HG02678 (cell line): ENCODE measurements around the gene ATP6V1G2.
"Not testable (repeated sequence)": the region's sequence is repeated elsewhere in the genome, so short reads cannot be mapped to it uniquely, and the experiment has no call there.

Source experiments
- ATAC-seq: cut with Tn5 transposase; IDR thresholded peaks from one replicate; pipeline ENCODE4 v1.9.1; 2021; ENCODE audit warnings: mild to moderate bottlenecking, moderate library complexity; ENCODE audit not compliant: unreplicated experiment

Gene ATP6V1G2

DNA sequence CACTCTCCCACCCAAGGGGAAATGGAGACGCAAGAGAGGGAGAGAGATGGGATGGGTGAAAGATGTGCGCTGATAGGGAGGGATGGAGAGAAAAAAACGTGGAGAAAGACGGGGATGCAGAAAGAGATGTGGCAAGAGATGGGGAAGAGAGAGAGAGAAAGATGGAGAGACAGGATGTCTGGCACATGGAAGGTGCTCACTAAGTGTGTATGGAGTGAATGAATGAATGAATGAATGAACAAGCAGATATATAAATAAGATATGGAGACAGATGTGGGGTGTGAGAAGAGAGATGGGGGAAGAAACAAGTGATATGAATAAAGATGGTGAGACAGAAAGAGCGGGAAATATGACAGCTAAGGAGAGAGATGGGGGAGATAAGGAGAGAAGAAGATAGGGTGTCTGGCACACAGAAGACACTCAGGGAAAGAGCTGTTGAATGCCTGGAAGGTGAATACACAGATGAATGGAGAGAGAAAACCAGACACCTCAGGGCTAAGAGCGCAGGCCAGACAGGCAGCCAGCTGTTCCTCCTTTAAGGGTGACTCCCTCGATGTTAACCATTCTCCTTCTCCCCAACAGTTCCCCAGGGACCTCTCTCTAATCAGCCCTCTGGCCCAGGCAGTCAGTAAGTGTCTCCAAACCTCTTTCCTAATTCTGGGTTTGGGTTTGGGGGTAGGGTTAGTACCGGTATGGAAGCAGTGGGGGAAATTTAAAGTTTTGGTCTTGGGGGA lies 29.7 kb upstream of the ATP6V1G2 start:
- no peak for ATAC-seq

DNA sequence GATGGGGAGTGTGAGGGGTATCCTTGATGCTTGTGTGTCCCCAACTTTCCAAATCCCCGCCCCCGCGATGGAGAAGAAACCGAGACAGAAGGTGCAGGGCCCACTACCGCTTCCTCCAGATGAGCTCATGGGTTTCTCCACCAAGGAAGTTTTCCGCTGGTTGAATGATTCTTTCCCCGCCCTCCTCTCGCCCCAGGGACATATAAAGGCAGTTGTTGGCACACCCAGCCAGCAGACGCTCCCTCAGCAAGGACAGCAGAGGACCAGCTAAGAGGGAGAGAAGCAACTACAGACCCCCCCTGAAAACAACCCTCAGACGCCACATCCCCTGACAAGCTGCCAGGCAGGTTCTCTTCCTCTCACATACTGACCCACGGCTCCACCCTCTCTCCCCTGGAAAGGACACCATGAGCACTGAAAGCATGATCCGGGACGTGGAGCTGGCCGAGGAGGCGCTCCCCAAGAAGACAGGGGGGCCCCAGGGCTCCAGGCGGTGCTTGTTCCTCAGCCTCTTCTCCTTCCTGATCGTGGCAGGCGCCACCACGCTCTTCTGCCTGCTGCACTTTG lies 29.0 kb upstream of the ATP6V1G2 start, which contains the start of gene TNF:
TNF (plus strand) TSS at position 231 of the 567 bp plus-strand sequence; CDS start at position 408, 177 bp downstream.
- no peak for ATAC-seq

DNA sequence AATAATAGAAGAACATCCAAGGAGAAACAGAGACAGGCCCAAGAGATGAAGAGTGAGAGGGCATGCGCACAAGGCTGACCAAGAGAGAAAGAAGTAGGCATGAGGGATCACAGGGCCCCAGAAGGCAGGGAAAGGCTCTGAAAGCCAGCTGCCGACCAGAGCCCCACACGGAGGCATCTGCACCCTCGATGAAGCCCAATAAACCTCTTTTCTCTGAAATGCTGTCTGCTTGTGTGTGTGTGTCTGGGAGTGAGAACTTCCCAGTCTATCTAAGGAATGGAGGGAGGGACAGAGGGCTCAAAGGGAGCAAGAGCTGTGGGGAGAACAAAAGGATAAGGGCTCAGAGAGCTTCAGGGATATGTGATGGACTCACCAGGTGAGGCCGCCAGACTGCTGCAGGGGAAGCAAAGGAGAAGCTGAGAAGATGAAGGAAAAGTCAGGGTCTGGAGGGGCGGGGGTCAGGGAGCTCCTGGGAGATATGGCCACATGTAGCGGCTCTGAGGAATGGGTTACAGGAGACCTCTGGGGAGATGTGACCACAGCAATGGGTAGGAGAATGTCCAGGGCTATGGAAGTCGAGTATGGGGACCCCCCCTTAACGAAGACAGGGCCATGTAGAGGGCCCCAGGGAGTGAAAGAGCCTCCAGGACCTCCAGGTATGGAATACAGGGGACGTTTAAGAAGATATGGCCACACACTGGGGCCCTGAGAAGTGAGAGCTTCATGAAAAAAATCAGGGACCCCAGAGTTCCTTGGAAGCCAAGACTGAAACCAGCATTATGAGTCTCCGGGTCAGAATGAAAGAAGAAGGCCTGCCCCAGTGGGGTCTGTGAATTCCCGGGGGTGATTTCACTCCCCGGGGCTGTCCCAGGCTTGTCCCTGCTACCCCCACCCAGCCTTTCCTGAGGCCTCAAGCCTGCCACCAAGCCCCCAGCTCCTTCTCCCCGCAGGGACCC lies 28.0 kb upstream of the ATP6V1G2 start:
- ATAC-seq: no peak

DNA sequence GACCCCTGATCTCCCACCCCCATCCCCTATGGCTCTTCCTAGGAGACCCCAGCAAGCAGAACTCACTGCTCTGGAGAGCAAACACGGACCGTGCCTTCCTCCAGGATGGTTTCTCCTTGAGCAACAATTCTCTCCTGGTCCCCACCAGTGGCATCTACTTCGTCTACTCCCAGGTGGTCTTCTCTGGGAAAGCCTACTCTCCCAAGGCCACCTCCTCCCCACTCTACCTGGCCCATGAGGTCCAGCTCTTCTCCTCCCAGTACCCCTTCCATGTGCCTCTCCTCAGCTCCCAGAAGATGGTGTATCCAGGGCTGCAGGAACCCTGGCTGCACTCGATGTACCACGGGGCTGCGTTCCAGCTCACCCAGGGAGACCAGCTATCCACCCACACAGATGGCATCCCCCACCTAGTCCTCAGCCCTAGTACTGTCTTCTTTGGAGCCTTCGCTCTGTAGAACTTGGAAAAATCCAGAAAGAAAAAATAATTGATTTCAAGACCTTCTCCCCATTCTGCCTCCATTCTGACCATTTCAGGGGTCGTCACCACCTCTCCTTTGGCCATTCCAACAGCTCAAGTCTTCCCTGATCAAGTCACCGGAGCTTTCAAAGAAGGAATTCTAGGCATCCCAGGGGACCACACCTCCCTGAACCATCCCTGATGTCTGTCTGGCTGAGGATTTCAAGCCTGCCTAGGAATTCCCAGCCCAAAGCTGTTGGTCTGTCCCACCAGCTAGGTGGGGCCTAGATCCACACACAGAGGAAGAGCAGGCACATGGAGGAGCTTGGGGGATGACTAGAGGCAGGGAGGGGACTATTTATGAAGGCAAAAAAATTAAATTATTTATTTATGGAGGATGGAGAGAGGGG lies 27.1 kb upstream of the ATP6V1G2 start:
- ATAC-seq: no peak

DNA sequence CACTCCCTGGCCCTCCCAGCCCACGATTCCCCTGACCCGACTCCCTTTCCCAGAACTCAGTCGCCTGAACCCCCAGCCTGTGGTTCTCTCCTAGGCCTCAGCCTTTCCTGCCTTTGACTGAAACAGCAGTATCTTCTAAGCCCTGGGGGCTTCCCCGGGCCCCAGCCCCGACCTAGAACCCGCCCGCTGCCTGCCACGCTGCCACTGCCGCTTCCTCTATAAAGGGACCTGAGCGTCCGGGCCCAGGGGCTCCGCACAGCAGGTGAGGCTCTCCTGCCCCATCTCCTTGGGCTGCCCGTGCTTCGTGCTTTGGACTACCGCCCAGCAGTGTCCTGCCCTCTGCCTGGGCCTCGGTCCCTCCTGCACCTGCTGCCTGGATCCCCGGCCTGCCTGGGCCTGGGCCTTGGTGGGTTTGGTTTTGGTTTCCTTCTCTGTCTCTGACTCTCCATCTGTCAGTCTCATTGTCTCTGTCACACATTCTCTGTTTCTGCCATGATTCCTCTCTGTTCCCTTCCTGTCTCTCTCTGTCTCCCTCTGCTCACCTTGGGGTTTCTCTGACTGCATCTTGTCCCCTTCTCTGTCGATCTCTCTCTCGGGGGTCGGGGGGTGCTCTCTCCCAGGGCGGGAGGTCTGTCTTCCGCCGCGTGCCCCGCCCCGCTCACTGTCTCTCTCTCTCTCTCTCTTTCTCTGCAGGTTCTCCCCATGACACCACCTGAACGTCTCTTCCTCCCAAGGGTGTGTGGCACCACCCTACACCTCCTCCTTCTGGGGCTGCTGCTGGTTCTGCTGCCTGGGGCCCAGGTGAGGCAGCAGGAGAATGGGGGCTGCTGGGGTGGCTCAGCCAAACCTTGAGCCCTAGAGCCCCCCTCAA lies 25.9 kb upstream of the ATP6V1G2 start, which contains the start of gene LTA:
LTA (plus strand) TSS at position 249 of the 871 bp plus-strand sequence; CDS start at position 703, 454 bp downstream.
- no peak for ATAC-seq

DNA sequence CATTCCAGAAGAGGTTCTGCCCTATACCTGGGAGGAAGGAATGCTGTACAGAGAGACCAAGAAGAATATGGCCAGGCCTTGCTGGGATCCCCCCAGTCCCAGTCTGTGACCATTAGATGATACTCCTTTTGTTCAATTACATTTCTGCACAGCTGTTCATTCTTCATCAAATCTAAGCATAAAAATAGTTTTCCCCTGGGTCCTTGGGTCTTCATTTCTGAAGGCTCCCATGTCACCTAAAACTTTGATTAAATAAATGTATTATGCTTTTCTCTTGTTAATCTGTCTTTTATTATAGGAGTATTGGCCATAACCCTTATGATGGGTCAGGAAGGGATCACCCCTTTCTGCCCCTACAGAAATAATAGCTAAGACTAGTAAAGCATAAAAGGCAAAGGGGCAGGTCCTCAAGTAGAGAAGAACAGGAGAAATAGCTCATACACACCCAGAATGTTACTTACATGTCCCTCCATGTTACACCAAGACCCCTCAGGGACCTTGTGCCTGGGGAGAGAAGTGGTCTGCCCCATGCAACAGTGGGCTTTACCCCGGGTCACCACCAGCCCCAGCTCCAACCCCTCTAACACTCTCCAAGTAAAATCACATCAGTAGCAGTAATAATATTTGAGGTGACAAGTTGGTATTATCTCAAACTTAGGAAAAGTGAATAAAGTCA lies 23.6 kb upstream of the ATP6V1G2 start:
- ATAC-seq: no peak

DNA sequence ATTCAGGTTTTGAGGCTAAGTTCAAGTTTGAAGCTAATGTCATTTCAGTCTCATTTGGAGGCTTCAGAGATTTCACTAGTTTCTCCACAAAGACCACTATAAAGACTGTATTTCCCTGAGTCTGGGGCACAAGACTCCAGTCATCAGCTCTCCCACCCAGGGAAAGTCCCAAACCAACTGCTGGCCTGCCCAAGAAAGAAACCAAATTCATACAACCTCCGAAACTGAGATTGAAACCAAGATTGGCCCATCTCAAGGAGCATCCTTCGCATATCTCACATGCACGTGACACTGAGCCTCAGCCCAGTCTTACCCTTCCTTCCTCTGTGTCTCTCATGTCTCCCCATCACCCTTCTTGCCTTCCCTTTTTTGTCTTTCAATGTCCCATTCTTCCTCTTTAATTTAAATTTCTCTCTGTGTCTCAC lies 22.1 kb upstream of the ATP6V1G2 start:
- peak; percentile 73 for ATAC-seq

DNA sequence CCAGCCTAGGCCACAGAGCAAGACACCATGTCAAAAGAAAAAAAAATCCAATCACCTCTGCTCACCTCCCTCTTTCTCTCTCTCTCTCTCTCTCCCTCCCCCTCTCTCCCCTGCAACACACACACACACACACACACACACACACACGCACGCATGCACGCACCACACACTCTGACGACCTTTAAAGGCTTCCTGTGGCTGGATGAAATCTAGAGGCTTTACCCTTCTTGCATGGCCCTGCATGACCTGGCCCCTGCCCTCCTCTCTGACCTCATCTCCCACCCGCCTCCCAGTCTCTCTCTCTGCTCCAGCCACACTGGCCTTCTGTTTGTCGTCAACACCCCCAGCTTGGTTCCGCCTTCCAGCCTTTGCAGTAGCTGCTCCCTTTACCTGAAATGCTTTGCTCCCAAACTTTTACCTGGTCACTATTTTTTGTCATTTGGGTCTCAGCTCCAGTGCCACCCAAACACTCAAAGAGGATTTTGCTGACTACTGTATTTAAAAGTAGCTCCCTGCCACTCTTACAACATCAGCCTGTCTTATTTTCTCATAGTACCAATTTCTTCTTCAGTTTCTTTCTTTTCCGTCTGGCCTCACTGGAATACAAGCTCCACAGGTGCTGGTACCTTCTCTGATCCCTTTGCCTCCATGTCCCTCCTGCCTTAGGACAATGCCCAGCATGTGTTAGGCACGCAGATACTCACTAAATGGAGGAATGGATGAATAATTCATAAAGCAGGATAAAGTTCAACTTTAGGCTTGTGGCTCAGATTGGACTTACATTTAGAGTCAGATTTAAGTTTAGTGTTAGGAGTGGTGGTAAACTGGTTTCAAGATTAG lies 21.3 kb upstream of the ATP6V1G2 start:
- ATAC-seq: no peak

DNA sequence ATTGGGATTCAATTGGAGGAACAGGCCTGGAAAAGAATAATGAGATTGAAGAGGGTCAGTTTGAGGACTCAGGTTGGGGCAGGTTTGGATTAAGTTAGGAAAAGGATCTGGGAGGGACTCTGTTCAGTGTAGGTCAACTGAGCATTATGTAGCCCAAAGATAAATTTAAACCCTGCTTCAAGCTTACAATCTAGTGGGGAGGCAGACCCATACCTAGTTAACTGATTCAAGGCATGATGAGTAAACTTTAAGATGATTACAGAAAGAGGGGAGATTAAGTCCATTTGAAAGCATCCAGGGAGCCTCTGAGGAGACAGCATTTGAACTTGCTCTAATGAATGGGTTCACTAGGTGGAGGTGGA lies 14.3 kb upstream of the ATP6V1G2 start:
- no peak for ATAC-seq

DNA sequence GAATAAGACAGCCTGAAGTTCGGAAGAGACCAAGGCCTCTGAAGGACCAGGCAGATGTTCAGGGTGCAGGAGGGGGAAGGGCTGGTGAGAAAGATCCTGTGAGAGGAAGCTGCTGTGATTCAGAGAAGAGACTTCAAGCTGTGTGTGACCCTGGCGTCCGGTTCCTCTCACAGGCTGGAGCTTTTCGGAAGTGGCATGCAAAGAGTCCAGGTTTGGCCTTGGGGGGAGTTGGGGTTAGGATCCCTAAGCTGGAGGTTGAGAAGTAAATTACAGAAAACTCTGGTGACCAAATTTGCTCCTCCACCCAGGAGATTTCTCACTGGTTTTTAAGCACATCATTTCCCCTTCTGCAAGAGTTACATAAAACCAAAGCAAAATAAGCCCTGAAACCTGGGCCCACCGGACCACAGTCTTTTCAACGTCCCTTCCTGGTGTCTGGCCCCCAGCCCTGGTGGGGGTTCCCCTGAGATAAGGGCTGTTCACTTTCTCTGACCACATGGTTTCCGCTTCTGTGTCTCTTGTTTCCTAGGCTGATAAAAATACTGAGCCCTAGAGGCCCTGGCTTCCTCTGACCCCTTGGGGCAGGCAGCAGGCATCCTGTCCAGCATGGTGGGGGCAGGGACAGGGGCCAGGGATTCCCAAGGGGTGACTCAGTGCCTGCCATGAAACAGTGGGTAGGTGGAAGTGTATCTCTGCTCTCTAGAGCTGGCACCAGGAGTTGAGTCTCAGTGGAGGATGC lies 13.7 kb upstream of the ATP6V1G2 start:
- peak; percentile 70 for ATAC-seq

DNA sequence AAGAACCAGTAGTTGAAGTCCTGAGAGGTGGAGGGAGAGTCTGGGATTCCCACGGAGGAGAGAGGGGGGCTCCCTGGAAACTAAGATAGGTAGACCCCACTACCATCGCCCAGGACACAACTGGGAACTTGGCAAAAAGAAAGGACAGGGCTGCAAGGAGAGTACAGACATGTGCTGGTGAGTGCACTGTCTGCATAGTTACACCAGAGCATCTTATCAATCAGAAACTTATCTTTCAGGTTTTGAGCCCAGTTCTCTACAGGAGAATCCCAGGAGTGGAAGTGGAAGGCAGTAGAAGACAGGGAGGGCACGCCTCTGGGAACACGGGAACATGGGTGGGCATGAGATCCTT lies 13.2 kb upstream of the ATP6V1G2 start:
- no peak for ATAC-seq

DNA sequence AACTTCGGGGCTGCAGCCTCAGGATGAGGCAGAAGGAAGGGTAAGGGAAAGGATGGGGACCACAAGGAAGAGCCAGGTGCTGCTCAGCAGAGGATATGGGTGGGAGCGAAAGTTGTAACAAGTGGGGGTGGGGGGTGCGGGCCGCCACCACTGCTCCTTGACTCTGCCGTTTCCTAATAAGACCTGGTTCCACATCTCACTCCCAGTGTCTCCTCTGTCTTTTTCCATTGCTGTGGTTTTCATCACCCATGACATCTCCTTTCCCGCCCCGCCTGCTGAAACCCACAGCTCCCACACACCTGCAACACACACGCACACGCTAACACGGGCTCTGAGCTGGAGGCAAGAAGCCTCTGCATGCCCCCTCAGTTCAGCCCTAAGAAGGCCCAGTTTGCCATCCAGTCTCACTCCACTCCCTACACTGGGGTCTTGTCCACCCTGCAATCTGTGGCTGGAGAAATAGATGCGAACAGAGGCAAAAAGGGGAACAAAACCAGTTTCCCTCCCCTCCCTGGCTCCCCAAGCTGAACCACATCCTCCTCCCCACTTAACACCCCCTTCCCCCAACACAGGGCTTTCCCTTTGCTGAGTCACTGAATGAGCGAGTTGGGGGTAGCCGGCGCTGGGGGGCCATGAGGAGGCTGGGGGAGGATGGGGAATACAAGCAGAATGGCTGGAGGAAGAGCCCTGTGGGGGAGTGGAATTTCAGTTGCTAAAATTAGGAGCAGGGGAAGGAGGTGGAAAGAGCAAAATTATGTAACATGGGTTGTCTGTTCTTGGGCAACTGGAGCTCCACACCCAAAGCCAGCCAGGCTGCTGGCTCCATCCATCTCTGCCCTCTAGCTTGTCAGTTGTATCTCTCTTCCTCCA lies 12.5 kb upstream of the ATP6V1G2 start:
- ATAC-seq: no peak

DNA sequence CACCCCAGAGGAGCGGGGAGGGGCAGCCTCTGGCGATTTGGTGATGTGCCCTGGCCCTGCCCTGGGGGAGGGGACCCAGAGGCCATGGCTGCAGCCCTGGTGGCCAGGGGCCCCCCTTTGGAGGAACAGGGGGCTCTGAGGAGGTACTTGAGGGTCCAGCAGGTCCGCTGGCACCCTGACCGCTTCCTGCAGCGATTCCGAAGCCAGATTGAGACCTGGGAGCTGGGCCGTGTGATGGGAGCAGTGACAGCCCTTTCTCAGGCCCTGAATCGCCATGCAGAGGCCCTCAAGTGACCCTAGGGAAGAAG lies 11.9 kb upstream of the ATP6V1G2 start:
- ATAC-seq: no peak

DNA sequence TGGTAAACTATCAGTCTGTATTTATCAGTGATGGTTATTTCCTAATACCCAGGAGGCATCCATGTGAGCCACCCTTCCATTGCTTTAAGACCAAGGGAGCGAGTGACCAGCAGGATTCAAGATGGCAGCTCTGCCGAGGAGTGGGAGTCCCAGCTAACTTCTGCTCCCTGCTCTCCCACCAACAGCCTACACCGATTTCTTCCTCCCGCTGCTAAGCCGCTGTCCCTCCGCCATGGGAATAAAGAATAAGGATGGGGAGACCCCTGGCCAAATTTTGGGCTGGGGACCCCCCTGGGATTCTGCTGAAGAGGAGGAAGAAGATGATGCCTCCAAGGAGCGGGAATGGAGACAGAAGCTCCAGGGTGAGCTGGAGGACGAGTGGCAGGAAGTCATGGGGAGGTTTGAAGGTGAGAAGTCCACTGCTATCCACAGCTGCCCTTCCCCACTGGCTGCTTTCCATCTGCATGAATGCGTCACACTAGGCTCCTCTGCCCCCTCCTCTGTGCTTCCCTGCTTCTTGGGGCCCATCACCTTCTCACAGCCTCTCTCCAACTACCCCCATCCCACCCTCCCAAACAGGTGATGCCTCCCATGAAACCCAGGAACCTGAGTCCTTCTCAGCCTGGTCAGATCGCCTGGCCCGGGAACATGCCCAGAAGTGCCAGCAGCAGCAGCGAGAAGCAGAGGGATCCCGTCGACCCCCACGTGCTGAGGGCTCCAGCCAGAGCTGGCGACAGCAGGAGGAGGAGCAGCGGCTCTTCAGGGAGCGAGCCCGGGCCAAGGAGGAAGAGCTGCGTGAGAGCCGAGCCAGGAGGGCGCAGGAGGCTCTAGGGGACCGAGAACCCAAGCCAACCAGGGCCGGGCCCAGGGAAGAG lies 11.3 kb upstream of the ATP6V1G2 start:
- no peak for ATAC-seq

DNA sequence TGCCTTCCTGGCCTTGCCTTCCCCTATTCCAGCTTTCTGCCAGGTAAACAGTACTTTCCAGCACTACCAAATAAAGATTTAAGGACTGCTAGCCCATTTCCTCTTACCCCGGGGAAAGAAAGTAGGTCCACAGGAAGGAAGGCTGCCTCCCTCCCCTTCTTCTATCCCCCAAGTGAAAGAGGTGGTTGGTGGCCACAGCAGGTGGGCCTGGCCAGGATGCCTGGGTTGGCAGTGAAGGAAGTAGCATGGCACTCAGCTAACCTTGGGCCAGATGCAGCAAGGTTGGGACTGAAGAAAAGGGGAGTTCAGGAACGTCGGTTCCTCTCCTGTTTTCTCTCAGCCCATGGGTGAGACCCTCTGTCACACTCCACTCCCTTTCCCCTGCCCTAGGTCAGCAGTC lies 9.9 kb upstream of the ATP6V1G2 start:
- ATAC-seq: no peak

DNA sequence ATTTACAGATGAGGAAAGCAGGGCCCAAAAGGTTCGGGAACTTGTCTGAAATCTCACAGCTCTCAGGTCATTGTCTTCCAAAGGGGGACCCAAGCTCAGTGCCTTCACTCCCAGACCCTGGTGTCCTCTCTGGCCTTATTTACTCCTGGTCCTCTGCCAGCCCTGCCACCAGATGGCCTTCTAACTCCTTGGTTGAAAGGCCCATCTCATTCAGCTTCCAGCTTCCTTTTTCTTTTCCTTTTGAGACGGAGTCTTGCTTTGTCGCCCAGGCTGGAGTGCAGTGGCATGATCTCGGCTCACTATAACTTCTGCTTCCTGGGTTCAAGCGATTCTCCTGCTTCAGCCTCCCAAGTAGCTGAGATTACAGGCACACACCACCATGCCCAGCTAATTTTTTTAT lies 5.0 kb upstream of the ATP6V1G2 start:
- ATAC-seq: not testable (repeated sequence)
